Measurements from ENCODE around the gene GRID1.

- TF ChIP-seq CTCF (IDR thresholded peaks at IDR 0.05) (no peak), POLR2A (IDR thresholded peaks at IDR 0.05) (no peak)
Measured at GRCh38 chr10:85614981-85615380, 751.6 kb downstream of the GRID1 start.
